NCI-H1436 (cell line): Measurements from ENCODE around the gene RHOD.

Experiments used
- DNase-seq: peaks from one replicate; lab custom pipeline; 2025; lab: John Stamatoyannopoulos, UW

The RHOD gene

DNA sequence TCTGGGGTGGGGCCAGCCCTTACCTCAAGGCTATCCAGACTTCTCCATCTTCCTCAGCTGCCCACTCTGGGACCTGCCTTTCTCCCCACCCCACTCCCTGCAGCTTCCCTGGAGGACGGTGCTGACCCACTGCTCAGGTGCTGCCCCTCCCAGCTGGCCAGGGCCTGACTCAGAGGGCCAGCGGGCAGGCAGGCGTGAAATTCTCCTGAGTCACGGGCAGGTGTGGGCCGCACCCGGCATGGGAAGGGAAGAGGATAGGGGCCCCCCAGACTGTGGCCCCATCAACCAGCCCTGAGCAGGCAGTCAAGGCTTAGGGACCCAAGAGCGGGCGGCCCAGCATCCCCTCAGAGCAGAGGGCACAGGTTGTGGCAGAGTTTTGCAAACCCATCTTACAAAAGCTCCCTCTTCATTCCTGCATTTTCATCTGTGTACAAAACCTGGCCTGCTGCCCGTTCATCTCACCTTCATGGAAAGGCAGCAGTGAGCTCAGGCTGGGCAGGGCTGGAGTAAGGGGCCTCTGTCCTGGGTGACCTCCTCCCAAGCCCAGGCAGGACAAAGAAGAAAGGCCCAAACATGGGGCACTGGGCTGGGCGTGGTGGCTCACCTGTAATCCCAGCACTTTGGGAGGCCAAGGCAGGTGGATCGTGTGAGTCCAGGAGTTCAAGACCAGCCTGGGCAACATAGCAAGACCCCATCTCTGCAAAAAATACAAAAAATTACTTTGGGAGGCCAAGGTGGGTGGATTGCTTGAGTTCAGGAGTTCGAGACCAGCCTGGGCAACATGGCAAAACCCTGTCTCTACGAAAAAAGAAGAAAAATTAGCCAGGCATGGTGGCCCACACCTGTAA lies 6.1 kb downstream of the RHOD start:
- no peak for DNase-seq

- DNase-seq = no peak
These were observed 9.7 kb downstream of the RHOD start for GRCh38 chr11:67066333-67066709.

DNA sequence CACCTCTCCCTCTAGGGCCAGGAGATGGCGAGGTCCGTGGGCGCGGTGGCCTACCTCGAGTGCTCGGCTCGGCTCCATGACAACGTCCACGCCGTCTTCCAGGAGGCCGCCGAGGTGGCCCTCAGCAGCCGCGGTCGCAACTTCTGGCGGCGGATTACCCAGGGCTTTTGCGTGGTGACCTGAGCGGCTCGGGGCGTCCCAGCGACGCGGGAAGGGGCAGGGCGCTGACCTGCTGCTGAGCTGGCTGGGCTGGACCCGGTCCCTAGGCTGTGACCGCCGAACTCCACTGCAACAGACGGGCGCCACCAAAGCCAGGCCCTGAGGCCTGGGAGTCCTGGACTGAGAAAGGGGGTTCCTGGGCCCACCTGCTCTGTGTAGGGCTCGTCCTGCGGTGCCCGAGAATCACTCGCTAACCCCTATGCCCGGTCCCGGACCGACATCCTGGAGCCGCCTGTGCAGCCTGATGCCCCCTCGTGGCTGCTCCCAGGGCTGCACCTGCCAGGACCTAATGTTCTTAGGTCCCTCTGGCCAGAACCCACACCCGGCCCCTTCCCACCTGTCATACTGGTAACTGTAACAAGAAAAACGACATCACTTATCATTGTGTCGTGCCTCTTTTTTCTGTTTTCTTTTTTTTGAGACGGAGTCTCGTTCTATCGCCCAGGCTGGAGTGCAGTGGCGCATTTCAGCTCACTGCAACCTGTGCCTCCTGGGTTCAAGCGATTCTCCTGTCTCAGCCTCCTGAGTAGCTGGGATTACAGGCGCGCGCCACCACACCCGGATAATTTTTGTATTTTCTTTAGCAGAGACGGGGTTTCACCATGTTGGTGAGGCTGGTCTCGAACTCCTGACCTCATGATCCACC lies 15.0 kb downstream of the RHOD start:
- DNase-seq = peak; percentile 21

GRCh38 chr11:67072295-67072694 lies 15.6 kb downstream of the RHOD start:
- no peak for DNase-seq

DNA sequence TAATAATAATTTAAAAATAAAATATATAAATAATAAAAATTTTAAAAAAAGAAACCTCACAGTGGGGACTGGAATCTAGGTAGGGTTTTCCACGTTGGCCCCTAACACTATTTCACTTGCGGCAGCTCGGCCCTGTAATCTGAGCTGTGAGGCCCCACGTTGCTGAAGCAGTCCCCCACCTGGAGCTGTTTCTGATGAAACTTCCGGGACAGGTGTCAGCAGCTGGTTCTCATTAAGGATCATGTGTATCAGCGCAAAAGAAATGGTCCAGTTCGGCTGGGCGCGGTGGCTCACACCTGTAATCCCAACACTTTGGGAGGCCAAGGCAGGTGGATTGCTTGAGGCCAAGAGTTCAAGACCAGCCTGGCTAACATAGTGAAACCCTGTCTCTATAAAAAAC lies 17.3 kb downstream of the RHOD start:
- no peak for DNase-seq

GRCh38 chr11:67076202-67076601 lies 19.6 kb downstream of the RHOD start:
- no peak for DNase-seq

- no peak for DNase-seq
These were observed 22.5 kb downstream of the RHOD start for GRCh38 chr11:67079065-67079705.

DNA sequence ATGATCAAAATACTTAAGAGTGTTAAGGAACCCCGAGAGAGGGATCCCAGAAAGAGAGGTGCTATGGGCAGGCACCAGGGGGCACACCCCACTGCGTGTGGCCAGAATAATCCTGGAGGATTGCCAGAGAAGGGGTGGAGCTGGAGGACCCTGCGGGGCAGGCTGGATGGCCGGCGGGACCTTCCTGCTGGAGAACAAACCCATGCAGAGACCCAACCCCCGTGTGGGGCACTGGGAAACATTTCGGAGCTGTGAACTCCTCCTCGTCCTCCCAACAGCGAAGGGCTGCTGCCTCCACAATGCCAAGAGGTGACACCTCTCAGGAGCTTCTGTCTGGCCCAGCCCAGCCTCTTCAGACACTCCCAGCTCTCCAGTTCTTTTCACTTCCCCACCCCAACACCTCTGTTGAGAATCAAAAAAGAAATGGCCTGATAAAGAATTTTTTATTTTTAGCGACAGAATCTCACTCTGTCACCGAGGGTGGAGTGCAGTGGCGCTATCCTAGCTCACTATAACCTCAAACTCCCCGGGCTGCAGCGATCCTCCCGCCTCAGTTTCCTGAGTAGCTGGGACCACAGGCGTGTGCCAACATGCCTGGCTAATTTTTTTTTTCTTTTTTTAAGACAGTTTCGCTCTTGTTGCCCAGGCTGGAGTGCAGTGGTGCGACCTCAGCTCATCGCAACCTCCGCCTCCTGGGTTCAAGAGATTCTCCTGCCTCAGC lies 25.6 kb downstream of the RHOD start:
- no peak for DNase-seq

GRCh38 chr11:67083786-67084366 lies 27.2 kb downstream of the RHOD start:
- no peak for DNase-seq

DNA sequence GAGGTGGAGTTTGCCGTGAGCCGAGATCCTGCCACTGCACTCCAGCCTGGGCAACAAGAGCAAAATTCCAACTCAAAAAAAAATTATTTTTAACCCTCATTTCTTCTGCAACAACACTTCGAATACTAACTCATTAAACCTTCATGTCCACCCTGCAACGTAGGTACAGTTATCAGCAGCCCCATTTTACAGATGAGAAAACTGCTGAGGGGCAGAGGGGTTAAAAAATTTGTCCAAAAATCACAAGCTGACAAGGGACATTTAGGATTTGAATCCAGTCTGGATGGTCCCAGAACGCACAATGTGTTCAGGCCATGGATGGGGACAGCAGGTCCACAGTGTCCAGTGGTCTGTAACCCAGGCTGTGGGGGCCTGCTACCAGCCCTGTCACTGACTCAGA lies 29.0 kb downstream of the RHOD start:
- no peak for DNase-seq

DNA sequence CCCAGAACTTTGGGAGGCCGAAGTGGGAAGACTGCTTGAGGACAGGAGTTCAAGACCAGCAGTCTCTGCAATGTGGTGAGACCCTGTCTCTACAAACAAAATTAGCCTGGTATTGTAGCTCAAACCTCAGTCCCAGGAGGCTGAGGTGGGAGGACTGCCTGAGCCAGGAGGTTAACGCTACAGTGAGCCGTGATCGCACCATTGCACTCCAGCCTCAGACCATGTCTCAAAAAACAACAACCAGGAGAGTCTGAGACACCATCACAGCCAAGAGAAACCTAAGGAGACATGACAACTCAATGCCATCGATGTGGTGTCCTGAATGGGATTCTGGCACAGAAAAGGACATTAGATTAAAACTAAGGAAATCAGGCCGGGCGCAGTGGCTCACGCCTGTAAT lies 34.1 kb downstream of the RHOD start:
- DNase-seq = no peak

GRCh38 chr11:67095214-67095507 lies 38.5 kb downstream of the RHOD start:
- no peak for DNase-seq

- DNase-seq = no peak
These were observed 42.3 kb downstream of the RHOD start for GRCh38 chr11:67098799-67099429.

GRCh38 chr11:67099831-67100324 lies 43.2 kb downstream of the RHOD start:
- no peak for DNase-seq

GRCh38 chr11:67102664-67103063 lies 46.0 kb downstream of the RHOD start:
- DNase-seq = no peak

- DNase-seq = no peak
These were observed 49.3 kb downstream of the RHOD start for GRCh38 chr11:67105964-67106363.

DNA sequence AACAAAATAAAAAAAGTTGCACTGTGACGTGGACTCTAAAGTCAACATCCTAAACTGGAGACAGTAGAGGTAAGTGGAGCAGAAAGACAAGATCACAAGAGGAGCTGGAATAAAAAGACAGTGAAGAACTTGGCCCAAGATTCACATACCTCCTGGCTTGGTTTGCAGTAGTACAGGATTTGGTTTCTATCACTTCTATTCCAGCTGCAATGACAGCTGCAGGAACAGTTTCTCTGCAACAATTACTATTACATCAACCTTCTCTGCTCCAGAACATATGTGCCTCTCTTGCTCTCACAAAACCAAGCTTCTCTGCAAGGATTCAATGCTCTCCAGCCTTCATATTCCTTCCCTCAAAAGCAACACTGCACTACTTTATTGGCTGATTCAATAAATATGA lies 54.6 kb downstream of the RHOD start:
- DNase-seq = no peak

DNA sequence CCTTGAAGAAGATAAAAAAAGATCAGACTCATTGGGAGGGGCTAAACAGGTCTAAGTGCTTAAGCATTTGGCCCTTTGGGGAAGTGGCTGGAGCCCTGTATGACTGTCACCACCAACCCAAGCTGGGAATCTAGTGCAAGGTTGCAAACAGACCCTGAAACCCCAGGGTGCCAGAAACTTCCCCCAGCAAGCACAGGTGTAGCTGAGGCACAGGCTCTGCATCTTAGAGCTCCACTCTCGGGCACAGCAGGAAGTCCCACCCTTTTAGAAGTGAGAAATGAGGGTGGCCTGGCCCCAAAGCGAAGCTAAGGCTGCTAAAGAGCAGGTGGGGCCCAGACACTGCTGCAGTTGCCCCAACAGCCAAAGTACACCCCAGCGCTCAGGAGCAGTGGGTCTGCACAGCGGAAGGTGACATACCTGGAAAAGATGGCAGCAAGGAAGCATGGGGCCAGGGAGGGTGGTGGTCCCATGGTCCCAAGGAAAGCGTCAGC lies 56.6 kb downstream of the RHOD start:
- no peak for DNase-seq

DNA sequence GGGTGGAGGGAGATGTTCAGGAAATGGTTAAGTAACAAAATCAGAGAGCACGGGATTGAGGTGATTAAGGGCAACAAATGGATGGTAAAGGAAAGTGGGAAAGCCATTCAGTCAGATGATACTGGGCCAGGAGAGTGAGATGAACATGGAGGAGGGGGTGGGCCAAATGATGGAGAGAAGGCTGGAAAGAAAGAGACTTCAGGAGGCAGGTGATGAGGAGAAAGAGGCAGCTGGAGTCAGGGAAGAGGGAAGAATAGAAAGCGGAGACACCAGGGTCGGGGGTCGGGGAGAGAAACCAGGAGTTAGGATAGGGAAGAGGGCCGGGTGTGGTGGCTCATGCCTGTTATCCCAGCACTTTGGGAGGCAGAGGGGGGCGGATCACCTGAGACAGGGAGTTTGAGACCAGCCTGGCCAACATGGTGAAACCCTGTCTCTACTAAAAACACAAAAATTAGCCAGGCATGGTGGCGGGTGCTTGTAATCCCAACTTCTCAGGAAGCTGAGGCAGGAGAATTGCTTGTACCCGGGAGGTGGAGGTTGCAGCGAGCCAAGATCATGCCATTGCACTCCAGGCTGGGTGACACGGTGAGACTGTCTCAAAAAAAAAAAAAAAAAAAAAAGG lies 57.7 kb downstream of the RHOD start:
- DNase-seq = no peak

- DNase-seq = no peak
These were observed 60.1 kb downstream of the RHOD start for GRCh38 chr11:67116758-67117105.

- DNase-seq = no peak
These were observed 60.5 kb downstream of the RHOD start for GRCh38 chr11:67117176-67117575.
